Suprapubic skin (tissue), 4 donors: ENCODE data around the gene IFNA8. TPM values are rescaled to one million over a fixed set of nuclear protein-coding genes. Genes with fewer than 3 reads are reported as not detected.

ENCODE experiments used
- DNase-seq, 2 donors: peaks; one replicate each; pipeline ENCODE4 v3.0.0-alpha.2; 2019; ENCODE audit warnings: low spot score in 2 of 2
- H3K27ac ChIP-seq: fragments of 200-600 bp; sonication (generic); one replicate; pipeline ENCODE4 v1.5.1; 2019
- H3K27me3 ChIP-seq: fragments of 200-600 bp; sonication (generic); one replicate; pipeline ENCODE4 v1.5.1; 2019
- H3K36me3 ChIP-seq: fragments of 200-600 bp; sonication (generic); one replicate; pipeline ENCODE4 v1.5.1; 2019
- H3K4me1 ChIP-seq: fragments of 200-600 bp; sonication (generic); one replicate; pipeline ENCODE4 v1.5.1; 2019
- H3K4me3 ChIP-seq: fragments of 200-600 bp; sonication (generic); one replicate; pipeline ENCODE4 v1.5.1; 2019; ENCODE audit warnings: mild to moderate bottlenecking
- H3K9me3 ChIP-seq: fragments of 200-600 bp; sonication (generic); one replicate; pipeline ENCODE4 v1.5.1; 2019
- EP300 ChIP-seq: sonication (generic); formaldehyde crosslinking; IDR thresholded peaks from one replicate; pipeline ENCODE4 v1.6.1; 2017; ENCODE audit warnings: antibody characterized with exemption
- POLR2A ChIP-seq, 2 donors: fragments of 450-650 bp; IDR thresholded peaks; one replicate each; pipeline ENCODE4 v1.6.1; 2017; ENCODE audit warnings: antibody characterized with exemption in 2 of 2, mild to moderate bottlenecking in 2 of 2, moderate library complexity in 2 of 2
- POLR2AphosphoS5 ChIP-seq, 3 donors: sonication (generic); formaldehyde crosslinking; IDR thresholded peaks; one replicate each; pipeline ENCODE4 v1.6.1; 2017; ENCODE audit warnings: antibody characterized with exemption in 3 of 3
- WGBS: methylation state at CpG from one replicate; pipeline ENCODE4 v1.1.5; 2018; 5-methylcytosine and 5-hydroxymethylcytosine counted together
- total RNA-seq, 4 donors: library from RNA; depleted of rRNA; stranded (reverse); fragments of >200 nt; gene quantifications; one replicate each; pipeline ENCODE4 v1.1.0, GENCODE V29; 2016
- TF ChIP-seq, protein P1 (sequence below), 2 donors: fragments of 200-600 bp in 1 of 2; fragments of 450-650 bp in 1 of 2; sonication (generic) in 1 of 2; IDR thresholded peaks; one replicate each; pipeline ENCODE4 v1.5.1; 2016 to 2019; ENCODE audit warnings: antibody characterized with exemption in 2 of 2, mild to moderate bottlenecking in 1 of 2, moderate library complexity in 1 of 2

IFNA8 gene
- total RNA-seq, 4 donors from 2014 or later, result not detected

DNA sequence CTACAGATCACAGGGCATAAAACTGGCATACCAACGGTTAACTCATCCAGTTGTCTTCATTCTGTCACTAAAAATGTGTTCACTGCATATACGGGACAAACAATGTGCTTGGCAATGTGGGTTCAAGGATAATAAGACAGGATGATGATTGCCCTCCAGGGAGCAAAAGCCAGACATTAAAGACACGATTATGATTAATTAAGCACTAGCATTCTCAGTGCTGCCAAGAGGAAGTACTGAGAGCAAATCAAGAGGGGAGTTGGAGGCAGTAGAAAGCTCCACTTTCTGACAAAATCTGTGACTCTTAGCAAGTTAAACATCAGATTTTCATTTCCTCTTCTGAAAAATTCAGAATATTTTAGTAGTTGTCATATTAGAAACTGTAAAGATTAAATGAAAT lies 9.0 kb upstream of the IFNA8 start:
- TF ChIP-seq, protein P1, sequence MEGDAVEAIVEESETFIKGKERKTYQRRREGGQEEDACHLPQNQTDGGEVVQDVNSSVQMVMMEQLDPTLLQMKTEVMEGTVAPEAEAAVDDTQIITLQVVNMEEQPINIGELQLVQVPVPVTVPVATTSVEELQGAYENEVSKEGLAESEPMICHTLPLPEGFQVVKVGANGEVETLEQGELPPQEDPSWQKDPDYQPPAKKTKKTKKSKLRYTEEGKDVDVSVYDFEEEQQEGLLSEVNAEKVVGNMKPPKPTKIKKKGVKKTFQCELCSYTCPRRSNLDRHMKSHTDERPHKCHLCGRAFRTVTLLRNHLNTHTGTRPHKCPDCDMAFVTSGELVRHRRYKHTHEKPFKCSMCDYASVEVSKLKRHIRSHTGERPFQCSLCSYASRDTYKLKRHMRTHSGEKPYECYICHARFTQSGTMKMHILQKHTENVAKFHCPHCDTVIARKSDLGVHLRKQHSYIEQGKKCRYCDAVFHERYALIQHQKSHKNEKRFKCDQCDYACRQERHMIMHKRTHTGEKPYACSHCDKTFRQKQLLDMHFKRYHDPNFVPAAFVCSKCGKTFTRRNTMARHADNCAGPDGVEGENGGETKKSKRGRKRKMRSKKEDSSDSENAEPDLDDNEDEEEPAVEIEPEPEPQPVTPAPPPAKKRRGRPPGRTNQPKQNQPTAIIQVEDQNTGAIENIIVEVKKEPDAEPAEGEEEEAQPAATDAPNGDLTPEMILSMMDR (IDR thresholded peaks at IDR 0.05), result no peak
- no peak for TF ChIP-seq POLR2A (IDR thresholded peaks at IDR 0.05)
- TF ChIP-seq EP300, result no peak
- TF ChIP-seq POLR2AphosphoS5 (IDR thresholded peaks at IDR 0.05), result no peak
- H3K4me1 ChIP-seq, result peaks cover 19% of the 10 kb centered on the region
- peaks cover 67% of the 10 kb centered on the region for H3K27me3 ChIP-seq
- no peaks in the 10 kb centered on the region for H3K36me3 ChIP-seq
- H3K9me3 ChIP-seq, result no peaks in the 10 kb centered on the region
- no peak overlapping the region for H3K27ac ChIP-seq
- DNase-seq, result no peak
- 19% methylated on average over 3 of the region's 3 CpGs for WGBS
- no peak overlapping the region for H3K4me3 ChIP-seq

DNA sequence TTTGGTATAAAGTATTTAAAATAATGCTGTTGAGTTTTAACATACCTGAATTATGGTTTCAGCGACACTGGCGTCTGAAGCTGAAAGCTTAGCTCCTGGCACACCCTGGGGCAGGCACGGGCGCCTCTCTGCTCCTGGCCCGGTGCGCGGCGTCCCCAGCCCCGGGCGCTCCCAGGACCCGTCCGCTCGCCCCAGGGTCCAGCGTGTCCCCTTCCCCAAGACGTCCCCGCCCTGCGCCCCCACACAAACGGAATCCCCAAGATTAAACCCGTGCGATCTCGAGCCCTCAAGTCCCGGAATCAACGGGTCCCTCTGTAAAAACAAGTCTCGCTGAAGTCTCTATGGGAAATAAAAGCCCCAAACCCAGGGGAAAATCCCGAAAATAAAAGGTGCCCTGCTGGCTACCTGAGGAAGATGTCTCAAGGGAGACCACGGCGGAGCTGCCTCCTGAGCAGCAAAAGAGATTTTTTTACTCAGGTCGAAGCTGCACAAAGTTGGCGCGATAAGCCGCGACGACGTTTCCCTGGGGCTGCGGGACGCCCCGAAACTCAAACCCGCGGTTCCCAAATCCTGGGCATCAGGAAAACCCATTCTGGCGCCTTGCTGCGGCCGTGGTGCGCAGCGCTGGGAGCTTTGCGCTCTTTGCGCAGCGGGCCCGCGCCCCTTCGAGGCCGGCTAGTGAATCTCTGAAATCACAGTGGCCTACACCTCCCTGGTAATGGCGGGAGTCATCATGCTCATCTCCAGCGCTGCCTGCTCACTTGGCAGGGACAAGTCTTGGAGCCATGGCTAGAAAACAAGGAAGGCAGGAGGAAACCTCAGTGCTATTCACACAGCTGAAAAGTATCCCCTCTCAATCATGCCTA lies 6.3 kb upstream of the IFNA8 start:
- no peaks in the 10 kb centered on the region for H3K9me3 ChIP-seq
- no peak for TF ChIP-seq EP300
- TF ChIP-seq, protein P1 (IDR thresholded peaks at IDR 0.05), result no peak
- no peak for TF ChIP-seq POLR2A (IDR thresholded peaks at IDR 0.05)
- TF ChIP-seq POLR2AphosphoS5 (IDR thresholded peaks at IDR 0.05), result no peak
- 2% methylated on average over 45 of the region's 53 CpGs for WGBS
- H3K27ac ChIP-seq, result no peak overlapping the region
- no peaks in the 10 kb centered on the region for H3K36me3 ChIP-seq
- peak overlapping the region; percentile 40 for H3K4me3 ChIP-seq
- H3K27me3 ChIP-seq, result peaks cover 48% of the 10 kb centered on the region
- H3K4me1 ChIP-seq, result peaks cover 12% of the 10 kb centered on the region
- DNase-seq, result no peak

DNA sequence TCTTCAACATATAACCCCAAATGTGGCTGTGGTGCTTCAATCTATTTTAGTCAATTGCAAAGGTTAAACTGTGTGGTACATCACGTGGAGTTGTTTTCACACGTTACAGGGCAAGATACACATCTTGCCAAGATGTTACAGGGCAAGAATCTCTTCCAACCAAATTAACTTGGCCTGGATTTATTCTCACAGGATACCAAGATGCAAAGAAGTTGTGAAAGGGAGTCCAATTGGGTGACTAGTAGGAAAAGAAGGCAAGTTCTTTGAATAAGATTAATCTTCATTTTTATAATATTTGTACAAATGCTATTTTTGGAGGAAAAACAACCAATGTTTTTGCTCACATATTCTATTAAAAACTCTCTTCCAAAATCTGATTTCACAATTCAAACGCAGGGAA lies 4.8 kb upstream of the IFNA8 start:
- WGBS, result 30% methylated on average over 3 of the region's 3 CpGs
- TF ChIP-seq, protein P1 (IDR thresholded peaks at IDR 0.05), result no peak
- TF ChIP-seq EP300 (no peak), POLR2AphosphoS5 (IDR thresholded peaks at IDR 0.05) (no peak), POLR2A (IDR thresholded peaks at IDR 0.05) (no peak)
- Histone ChIP-seq H3K4me1 (peaks cover 12% of the 10 kb centered on the region), H3K27ac (no peak overlapping the region), H3K9me3 (no peaks in the 10 kb centered on the region), H3K27me3 (peaks cover 36% of the 10 kb centered on the region), H3K36me3 (no peaks in the 10 kb centered on the region), H3K4me3 (no peak overlapping the region)
- no peak for DNase-seq

DNA sequence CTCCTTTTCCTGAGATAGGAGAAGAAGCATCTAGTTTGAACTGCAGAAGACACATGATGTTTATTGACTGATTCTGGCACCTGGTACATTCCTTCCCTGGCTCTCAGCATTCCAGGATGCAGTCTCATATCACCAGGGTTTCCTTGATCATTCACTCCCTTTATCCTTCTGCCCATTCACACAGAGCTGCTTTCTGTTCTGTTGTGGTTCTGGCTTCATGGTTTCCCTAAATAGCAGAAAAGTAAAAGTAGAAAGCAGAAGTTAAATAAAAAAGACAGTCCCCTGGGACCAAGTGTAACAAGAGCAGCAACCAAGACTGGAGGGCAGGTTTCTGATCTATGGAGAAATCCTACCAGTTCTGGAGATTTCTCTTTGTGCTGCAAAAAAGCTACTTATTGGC lies 3.2 kb downstream of the IFNA8 start:
- no peak for DNase-seq
- no peak overlapping the region for H3K4me3 ChIP-seq
- peaks cover 4% of the 10 kb centered on the region for H3K27me3 ChIP-seq
- H3K4me1 ChIP-seq, result peaks cover 9% of the 10 kb centered on the region
- H3K27ac ChIP-seq, result no peak overlapping the region
- H3K36me3 ChIP-seq, result no peaks in the 10 kb centered on the region
- H3K9me3 ChIP-seq, result no peaks in the 10 kb centered on the region
- TF ChIP-seq POLR2AphosphoS5 (IDR thresholded peaks at IDR 0.05), result no peak
- no peak for TF ChIP-seq EP300
- no peak for TF ChIP-seq POLR2A (IDR thresholded peaks at IDR 0.05)
- TF ChIP-seq, protein P1 (IDR thresholded peaks at IDR 0.05), result no peak

DNA sequence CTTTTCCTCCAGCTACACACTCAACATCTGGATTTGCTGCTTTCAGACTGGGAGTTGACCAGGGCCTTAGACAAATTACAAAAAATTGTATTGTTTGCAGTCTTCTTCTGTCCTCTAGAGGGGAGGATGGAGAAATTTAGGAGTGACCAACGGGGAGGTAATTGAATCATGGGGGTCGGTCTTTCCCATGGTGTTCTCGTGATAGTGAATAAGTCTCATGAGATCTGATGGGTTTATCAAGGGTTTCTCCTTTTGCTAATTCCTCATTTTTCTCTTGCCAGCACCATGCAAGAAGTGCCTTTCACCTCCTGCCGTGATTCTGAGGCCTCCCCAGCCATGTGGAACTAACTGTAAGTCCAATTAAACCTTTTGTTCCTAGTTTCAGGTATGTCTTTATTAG lies 4.2 kb downstream of the IFNA8 start:
- Histone ChIP-seq H3K27ac (no peak overlapping the region), H3K4me1 (peaks cover 9% of the 10 kb centered on the region), H3K27me3 (peaks cover 4% of the 10 kb centered on the region), H3K36me3 (no peaks in the 10 kb centered on the region), H3K9me3 (no peaks in the 10 kb centered on the region), H3K4me3 (no peak overlapping the region)
- no peak for TF ChIP-seq POLR2AphosphoS5 (IDR thresholded peaks at IDR 0.05)
- no peak for TF ChIP-seq EP300
- TF ChIP-seq POLR2A (IDR thresholded peaks at IDR 0.05), result no peak
- TF ChIP-seq, protein P1 (IDR thresholded peaks at IDR 0.05), result no peak
- no peak for DNase-seq
- 79% methylated on average over 4 of the region's 4 CpGs for WGBS
